ENCODE measurements around the gene RRP1B.

DNA sequence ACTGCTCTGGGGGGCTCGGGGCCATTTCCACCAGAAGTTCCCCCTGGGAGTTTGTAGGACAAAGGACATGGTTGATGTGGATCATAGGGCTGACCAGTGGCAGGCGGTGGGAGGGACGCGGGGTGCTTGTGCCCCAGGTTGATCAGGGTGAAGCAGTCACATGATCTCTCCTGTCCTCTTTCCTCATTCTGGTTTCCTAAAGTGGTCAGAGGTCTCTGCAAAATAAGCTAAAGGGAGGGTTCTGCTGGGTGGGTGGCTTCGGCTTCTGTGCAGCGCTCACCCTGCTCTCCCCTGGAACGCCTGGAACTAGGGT, 68.8 kb downstream of the RRP1B start:
- TF ChIP-seq, protein P1, sequence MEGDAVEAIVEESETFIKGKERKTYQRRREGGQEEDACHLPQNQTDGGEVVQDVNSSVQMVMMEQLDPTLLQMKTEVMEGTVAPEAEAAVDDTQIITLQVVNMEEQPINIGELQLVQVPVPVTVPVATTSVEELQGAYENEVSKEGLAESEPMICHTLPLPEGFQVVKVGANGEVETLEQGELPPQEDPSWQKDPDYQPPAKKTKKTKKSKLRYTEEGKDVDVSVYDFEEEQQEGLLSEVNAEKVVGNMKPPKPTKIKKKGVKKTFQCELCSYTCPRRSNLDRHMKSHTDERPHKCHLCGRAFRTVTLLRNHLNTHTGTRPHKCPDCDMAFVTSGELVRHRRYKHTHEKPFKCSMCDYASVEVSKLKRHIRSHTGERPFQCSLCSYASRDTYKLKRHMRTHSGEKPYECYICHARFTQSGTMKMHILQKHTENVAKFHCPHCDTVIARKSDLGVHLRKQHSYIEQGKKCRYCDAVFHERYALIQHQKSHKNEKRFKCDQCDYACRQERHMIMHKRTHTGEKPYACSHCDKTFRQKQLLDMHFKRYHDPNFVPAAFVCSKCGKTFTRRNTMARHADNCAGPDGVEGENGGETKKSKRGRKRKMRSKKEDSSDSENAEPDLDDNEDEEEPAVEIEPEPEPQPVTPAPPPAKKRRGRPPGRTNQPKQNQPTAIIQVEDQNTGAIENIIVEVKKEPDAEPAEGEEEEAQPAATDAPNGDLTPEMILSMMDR (IDR thresholded peaks at IDR 0.05 in 4 of 5, conservative IDR thresholded peaks at IDR 0.05 in 1 of 5): no peak
- TF ChIP-seq POLR2A (IDR thresholded peaks at IDR 0.05): no peak

Measured in gastrocnemius medialis (tissue), 4 donors.